Measurements from ENCODE around the gene MCRS1. TPM values are rescaled to one million over a fixed set of nuclear protein-coding genes. Genes with fewer than 3 reads are reported as not detected.
"Not testable (repeated sequence)": the region's sequence is repeated elsewhere in the genome, so short reads cannot be mapped to it uniquely, and the experiment has no call there.

Gene MCRS1
- total RNA-seq, 4 donors from 2014 or later: 20.0 to 81.2 (median 50.4) TPM

GRCh38 chr12:49535921-49536525 lies 31.9 kb downstream of the MCRS1 start:
- TF ChIP-seq CTCF (IDR thresholded peaks at IDR 0.05): no peak
- no peak for TF ChIP-seq POLR2A (IDR thresholded peaks at IDR 0.05)
- H3K27me3 ChIP-seq: no peaks in the 10 kb centered on the region
- no peak overlapping the region for H3K4me3 ChIP-seq
- H3K9me3 ChIP-seq: no peaks in the 10 kb centered on the region
- H3K4me1 ChIP-seq: peaks cover 0 to 12% of the 10 kb centered on the region in 2 donors
- no peak for DNase-seq
- H3K27ac ChIP-seq: no peak overlapping the region
- intact Hi-C loops (cut with DNase I; ENCODE audit: low total_unique reads): no loop called here
- no peaks in the 10 kb centered on the region for H3K36me3 ChIP-seq

- Histone ChIP-seq H3K9me3 (no peaks in the 10 kb centered on the region), H3K36me3 (no peaks in the 10 kb centered on the region), H3K27ac (no peak overlapping the region), H3K4me1 (peaks cover 0 to 12% of the 10 kb centered on the region in 2 donors), H3K27me3 (no peaks in the 10 kb centered on the region), H3K4me3 (no peak overlapping the region)
- no peak for TF ChIP-seq POLR2A (IDR thresholded peaks at IDR 0.05)
- TF ChIP-seq CTCF (IDR thresholded peaks at IDR 0.05): no peak
- intact Hi-C loops (cut with DNase I; ENCODE audit: low total_unique reads): no loop called here
- DNase-seq: no peak
Measured at GRCh38 chr12:49534731-49535278, 33.1 kb downstream of the MCRS1 start.

DNA sequence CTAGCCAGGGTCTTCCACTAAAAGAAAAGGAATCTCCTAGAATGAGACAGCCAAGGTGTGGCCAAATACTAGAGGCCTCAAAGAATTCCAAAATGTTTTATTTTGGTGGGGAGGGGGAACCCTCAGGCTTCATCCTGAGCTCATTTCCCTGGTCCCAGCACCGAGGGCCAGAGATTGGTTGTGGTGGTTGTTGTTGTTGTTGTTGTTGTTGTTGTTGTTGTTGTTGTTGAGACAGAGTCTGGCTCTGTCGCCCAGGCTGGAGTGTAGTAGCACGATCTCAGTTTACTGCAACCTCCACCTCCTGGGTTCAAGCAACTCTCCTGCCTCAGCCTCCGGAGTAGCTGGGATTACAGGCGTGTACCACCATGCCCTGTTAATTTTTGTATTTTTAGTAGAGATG lies 33.8 kb downstream of the MCRS1 start:
- H3K27me3 ChIP-seq; H3K27ac ChIP-seq; intact Hi-C loops (cut with DNase I; ENCODE audit: low total_unique reads); H3K36me3 ChIP-seq; H3K9me3 ChIP-seq; H3K4me3 ChIP-seq; DNase-seq: not testable (repeated sequence)
- H3K4me1 ChIP-seq: peaks cover 0 to 12% of the 10 kb centered on the region in 2 donors

- H3K27me3 ChIP-seq: no peaks in the 10 kb centered on the region
- no peak overlapping the region for H3K27ac ChIP-seq
- no peak for DNase-seq
- no peaks in the 10 kb centered on the region for H3K36me3 ChIP-seq
- H3K4me3 ChIP-seq: no peak overlapping the region
- intact Hi-C loops (cut with DNase I; ENCODE audit: low total_unique reads): no loop called here
- H3K4me1 ChIP-seq: peaks cover 0 to 11% of the 10 kb centered on the region in 2 donors
- no peaks in the 10 kb centered on the region for H3K9me3 ChIP-seq
- TF ChIP-seq POLR2A (IDR thresholded peaks at IDR 0.05) (no peak), CTCF (IDR thresholded peaks at IDR 0.05) (no peak)
Measured at GRCh38 chr12:49533331-49533730, 34.6 kb downstream of the MCRS1 start.

- no peaks in the 10 kb centered on the region for H3K9me3 ChIP-seq
- no peaks in the 10 kb centered on the region for H3K27me3 ChIP-seq
- H3K27ac ChIP-seq: no peak overlapping the region
- no peak for TF ChIP-seq POLR2A (IDR thresholded peaks at IDR 0.05)
- TF ChIP-seq CTCF (IDR thresholded peaks at IDR 0.05): no peak
- no peak overlapping the region for H3K4me3 ChIP-seq
- no peaks in the 10 kb centered on the region for H3K36me3 ChIP-seq
- DNase-seq: no peak
- no peaks in the 10 kb centered on the region for H3K4me1 ChIP-seq
- intact Hi-C loops (cut with DNase I; ENCODE audit: low total_unique reads): no loop called here
Measured at GRCh38 chr12:49531745-49532144, 36.2 kb downstream of the MCRS1 start.
